ENCODE results near the gene CREM. TPM values are rescaled to one million over a fixed set of nuclear protein-coding genes. Genes with fewer than 3 reads are reported as not detected.
A peak's percentile ranks its signal among the peaks of the same experiment; 100 is the strongest.

The CREM gene
- total RNA-seq, 4 donors from 2014 or later, result 12.8 to 15.7 (median 13.3) TPM

DNA sequence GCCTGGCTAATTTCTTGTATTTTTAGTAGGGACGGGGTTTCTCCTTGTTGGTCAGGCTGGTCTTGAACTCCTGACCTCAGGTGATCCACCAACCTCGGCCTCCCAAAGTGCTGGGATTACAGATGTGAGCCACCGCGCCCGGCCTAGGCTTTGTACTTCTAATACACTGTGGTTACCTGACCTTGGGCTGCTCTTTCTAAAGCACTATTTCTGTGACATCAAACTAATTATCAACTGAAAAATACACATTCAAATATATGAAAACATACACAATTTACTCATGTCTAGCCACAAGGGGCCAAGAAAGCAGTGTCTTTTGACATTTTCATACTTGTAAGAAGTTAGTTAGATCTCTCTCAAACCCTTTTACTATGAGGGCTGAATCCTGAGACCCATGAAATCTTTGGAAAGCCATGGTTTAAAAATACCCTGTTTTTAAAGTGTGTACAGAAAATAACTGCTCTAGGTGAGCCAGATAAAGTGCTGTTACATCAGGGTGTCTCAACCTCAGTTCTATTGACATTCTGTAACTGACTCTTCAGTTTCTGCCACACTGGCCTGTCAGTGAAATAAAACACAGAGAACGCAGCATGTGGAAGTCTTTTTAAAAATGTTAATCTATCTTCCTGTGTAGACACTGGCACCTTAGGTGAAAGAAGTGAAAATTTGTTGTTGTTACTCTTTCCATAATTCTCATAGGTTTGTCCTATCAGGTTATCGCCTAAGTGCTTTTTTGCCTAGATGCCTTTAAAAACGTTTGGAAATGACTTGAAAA, 58.8 kb downstream of the CREM start:
- DNase-seq (ENCODE audit: low spot score in 2 of 2), result no peak
- no peaks in the 10 kb centered on the region for H3K9me3 ChIP-seq
- H3K4me3 ChIP-seq, result no peak overlapping the region
- WGBS, result 91% methylated on average over 8 of the region's 8 CpGs
- no peak overlapping the region for H3K27ac ChIP-seq
- TF ChIP-seq EP300 (IDR thresholded peaks at IDR 0.05) (no peak), POLR2A (IDR thresholded peaks at IDR 0.05) (no peak), POLR2AphosphoS5 (IDR thresholded peaks at IDR 0.05) (no peak)
- TF ChIP-seq, protein P1, sequence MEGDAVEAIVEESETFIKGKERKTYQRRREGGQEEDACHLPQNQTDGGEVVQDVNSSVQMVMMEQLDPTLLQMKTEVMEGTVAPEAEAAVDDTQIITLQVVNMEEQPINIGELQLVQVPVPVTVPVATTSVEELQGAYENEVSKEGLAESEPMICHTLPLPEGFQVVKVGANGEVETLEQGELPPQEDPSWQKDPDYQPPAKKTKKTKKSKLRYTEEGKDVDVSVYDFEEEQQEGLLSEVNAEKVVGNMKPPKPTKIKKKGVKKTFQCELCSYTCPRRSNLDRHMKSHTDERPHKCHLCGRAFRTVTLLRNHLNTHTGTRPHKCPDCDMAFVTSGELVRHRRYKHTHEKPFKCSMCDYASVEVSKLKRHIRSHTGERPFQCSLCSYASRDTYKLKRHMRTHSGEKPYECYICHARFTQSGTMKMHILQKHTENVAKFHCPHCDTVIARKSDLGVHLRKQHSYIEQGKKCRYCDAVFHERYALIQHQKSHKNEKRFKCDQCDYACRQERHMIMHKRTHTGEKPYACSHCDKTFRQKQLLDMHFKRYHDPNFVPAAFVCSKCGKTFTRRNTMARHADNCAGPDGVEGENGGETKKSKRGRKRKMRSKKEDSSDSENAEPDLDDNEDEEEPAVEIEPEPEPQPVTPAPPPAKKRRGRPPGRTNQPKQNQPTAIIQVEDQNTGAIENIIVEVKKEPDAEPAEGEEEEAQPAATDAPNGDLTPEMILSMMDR (IDR thresholded peaks at IDR 0.05), result no peak
- H3K4me1 ChIP-seq, result no peaks in the 10 kb centered on the region
- no peaks in the 10 kb centered on the region for H3K36me3 ChIP-seq
- H3K27me3 ChIP-seq, result no peaks in the 10 kb centered on the region

DNA sequence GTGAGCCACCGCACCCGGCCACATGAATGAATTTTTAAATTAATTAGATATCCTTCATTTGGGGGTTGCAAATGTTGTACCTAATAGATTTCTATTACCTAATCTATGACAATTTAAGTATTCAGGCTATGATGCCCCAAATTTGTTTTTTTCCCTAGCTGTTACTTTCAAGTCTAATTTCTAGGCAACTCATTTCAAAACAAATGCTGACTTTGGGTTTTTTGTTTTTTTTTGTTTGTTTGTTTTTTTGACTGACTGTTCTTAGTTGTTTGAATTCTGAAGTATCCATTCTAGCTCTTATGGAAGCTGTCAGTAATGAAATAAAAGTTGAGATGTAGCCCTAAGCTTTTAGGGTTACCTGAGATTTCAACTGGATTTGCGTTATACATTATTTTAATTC, 62.3 kb downstream of the CREM start:
- Histone ChIP-seq H3K27ac (no peak overlapping the region), H3K4me3 (no peak overlapping the region), H3K36me3 (no peaks in the 10 kb centered on the region), H3K27me3 (no peaks in the 10 kb centered on the region), H3K4me1 (no peaks in the 10 kb centered on the region), H3K9me3 (no peaks in the 10 kb centered on the region)
- DNase-seq (ENCODE audit: low spot score in 2 of 2), result no peak
- TF ChIP-seq EP300 (IDR thresholded peaks at IDR 0.05), result no peak
- 94% methylated on average over 3 of the region's 3 CpGs for WGBS

- TF ChIP-seq POLR2AphosphoS5 (IDR thresholded peaks at IDR 0.05) (no peak), POLR2A (IDR thresholded peaks at IDR 0.05) (no peak), EP300 (IDR thresholded peaks at IDR 0.05) (no peak)
- TF ChIP-seq, protein P1 (IDR thresholded peaks at IDR 0.05), result no peak
- no peak overlapping the region for H3K27ac ChIP-seq
- no peaks in the 10 kb centered on the region for H3K9me3 ChIP-seq
- peaks cover 9% of the 10 kb centered on the region for H3K4me1 ChIP-seq
- no peak for DNase-seq (ENCODE audit: low spot score in 2 of 2)
- H3K4me3 ChIP-seq, result no peak overlapping the region
- no peaks in the 10 kb centered on the region for H3K36me3 ChIP-seq
- 58% methylated on average over 2 of the region's 2 CpGs for WGBS
- no peaks in the 10 kb centered on the region for H3K27me3 ChIP-seq
Measured at GRCh38 chr10:35191523-35191922, 64.9 kb downstream of the CREM start.

- H3K4me3 ChIP-seq, result no peak overlapping the region
- WGBS, result 75% methylated on average over 3 of the region's 3 CpGs
- H3K27ac ChIP-seq, result no peak overlapping the region
- peaks cover 11% of the 10 kb centered on the region for H3K4me1 ChIP-seq
- no peak for TF ChIP-seq POLR2A (IDR thresholded peaks at IDR 0.05)
- no peaks in the 10 kb centered on the region for H3K9me3 ChIP-seq
- no peaks in the 10 kb centered on the region for H3K27me3 ChIP-seq
- no peaks in the 10 kb centered on the region for H3K36me3 ChIP-seq
- DNase-seq (ENCODE audit: low spot score in 2 of 2), result no peak
Measured at GRCh38 chr10:35192645-35193249, 66.1 kb downstream of the CREM start.

DNA sequence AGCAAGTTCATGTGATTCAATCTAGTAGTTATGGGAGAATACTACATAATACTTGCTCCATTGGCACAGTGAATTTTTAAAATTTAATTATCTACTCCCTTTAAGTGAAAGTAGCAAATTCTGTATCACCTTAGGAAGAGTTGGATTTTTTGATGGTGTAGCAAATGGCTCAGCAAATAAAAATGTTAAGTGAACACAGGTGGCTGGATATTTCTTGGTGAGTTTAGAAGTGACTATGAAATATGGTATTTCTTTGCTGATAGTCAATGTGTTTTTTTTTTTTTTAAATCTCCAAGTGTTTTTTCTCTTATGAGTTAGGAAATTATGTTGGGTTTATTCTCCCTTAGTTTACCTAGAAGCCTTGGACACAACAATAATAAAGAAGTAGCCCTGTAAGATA, 67.8 kb downstream of the CREM start:
- TF ChIP-seq, protein P1 (IDR thresholded peaks at IDR 0.05), result no peak
- TF ChIP-seq POLR2AphosphoS5 (IDR thresholded peaks at IDR 0.05) (no peak), EP300 (IDR thresholded peaks at IDR 0.05) (no peak), POLR2A (IDR thresholded peaks at IDR 0.05) (no peak)
- H3K9me3 ChIP-seq, result no peaks in the 10 kb centered on the region

DNA sequence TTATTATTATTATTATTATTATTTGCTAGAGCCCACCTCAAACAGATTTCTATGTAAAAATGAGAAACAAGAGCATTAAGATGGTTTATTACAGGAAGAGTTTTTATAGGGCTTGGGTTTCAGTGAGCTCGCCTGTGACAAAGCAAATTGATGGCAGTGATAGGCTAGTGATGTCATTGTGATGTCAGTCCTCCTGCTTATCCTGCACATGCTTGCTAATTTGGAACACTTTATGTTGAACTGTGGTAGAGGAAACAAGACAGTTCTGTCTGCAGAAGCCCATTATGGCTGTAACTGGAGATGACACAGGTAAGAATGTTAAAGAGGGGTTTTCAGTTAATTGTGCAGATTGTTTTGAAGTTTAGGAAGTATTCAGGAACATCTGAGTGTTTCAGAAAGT, 68.3 kb downstream of the CREM start:
- no peak for DNase-seq (ENCODE audit: low spot score in 2 of 2)
- 71% methylated on average over 1 of the region's 1 CpG for WGBS
- TF ChIP-seq POLR2A (IDR thresholded peaks at IDR 0.05), result peak in 1 of 2 donors; percentile 29
- TF ChIP-seq POLR2AphosphoS5 (IDR thresholded peaks at IDR 0.05), result no peak
- no peak for TF ChIP-seq EP300 (IDR thresholded peaks at IDR 0.05)
- TF ChIP-seq, protein P1 (IDR thresholded peaks at IDR 0.05), result no peak
- Histone ChIP-seq H3K27me3 (no peaks in the 10 kb centered on the region), H3K27ac (peak overlapping the region; percentile 86), H3K36me3 (no peaks in the 10 kb centered on the region), H3K4me1 (peaks cover 11% of the 10 kb centered on the region), H3K9me3 (no peaks in the 10 kb centered on the region), H3K4me3 (peak overlapping the region; percentile 42)

More for the DNA sequence above, 67.8 kb downstream of the CREM start:
- peaks cover 11% of the 10 kb centered on the region for H3K4me1 ChIP-seq
- H3K27ac ChIP-seq, result no peak overlapping the region
- H3K36me3 ChIP-seq, result no peaks in the 10 kb centered on the region
- no peaks in the 10 kb centered on the region for H3K27me3 ChIP-seq
- no peak for DNase-seq (ENCODE audit: low spot score in 2 of 2)
- H3K4me3 ChIP-seq, result no peak overlapping the region
